ENCODE results near the gene ZMIZ1.

The ZMIZ1 gene

DNA sequence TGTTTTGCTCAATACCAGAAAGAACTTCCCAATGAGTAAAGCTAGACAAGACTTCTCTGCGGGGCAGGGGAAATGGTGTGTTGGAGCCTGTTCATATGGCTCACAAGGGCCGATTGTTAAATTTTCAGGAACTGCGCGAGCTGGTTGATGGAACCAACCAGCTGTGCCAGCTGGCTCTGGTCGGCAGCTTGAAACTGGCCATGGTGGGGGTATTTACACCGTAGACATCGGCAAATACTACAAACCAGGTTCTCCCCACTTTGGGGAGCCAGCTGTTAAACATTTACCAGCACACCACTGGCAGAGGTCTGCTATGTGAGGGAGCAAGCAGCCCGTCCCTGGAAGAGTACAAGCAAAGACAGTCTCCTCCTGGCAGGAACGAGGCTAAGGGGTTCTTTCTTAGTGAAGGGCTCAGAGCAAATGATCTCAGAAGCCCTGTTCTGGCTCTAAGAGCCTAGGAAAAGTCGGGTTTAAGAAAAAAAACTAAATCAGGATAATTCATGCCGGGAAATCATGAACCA is 8.8 kb upstream of the ZMIZ1 start:
- Histone ChIP-seq H3K4me3 (ENCODE audit: low read length, poor library complexity, severe bottlenecking) (no peak overlapping the region), H3K9me2 (replicated peaks; ENCODE audit: low read depth, low read length) (no peaks in the 10 kb centered on the region), H3F3A (ENCODE audit: low read depth) (no peaks in the 10 kb centered on the region), H3K4me2 (ENCODE audit: low read depth, low read length, poor library complexity, severe bottlenecking) (no peak overlapping the region), H3K9ac (ENCODE audit: low read depth, low read length, poor library complexity, severe bottlenecking) (no peak overlapping the region), H2AFZ (ENCODE audit: low read length) (no peak overlapping the region), H3K9me3 (ENCODE audit: insufficient read depth, low read depth, low read length) (no peaks in the 10 kb centered on the region), H3K4me1 (ENCODE audit: insufficient read depth, low read length, poor library complexity, severe bottlenecking) (peaks cover 22% of the 10 kb centered on the region), H3K36me3 (ENCODE audit: insufficient read depth, low read length) (no peaks in the 10 kb centered on the region), H3K79me2 (ENCODE audit: insufficient read depth, low read length) (no peaks in the 10 kb centered on the region), H4K20me1 (ENCODE audit: insufficient read depth, low read length, poor library complexity, severe bottlenecking) (no peaks in the 10 kb centered on the region), H3K27me3 (ENCODE audit: insufficient read depth, low read length, poor library complexity, severe bottlenecking) (no peaks in the 10 kb centered on the region)
- TF ChIP-seq EZH2phosphoT487 (IDR thresholded peaks at IDR 0.05; ENCODE audit: borderline replicate concordance) = no peak
- TF ChIP-seq, protein P1, sequence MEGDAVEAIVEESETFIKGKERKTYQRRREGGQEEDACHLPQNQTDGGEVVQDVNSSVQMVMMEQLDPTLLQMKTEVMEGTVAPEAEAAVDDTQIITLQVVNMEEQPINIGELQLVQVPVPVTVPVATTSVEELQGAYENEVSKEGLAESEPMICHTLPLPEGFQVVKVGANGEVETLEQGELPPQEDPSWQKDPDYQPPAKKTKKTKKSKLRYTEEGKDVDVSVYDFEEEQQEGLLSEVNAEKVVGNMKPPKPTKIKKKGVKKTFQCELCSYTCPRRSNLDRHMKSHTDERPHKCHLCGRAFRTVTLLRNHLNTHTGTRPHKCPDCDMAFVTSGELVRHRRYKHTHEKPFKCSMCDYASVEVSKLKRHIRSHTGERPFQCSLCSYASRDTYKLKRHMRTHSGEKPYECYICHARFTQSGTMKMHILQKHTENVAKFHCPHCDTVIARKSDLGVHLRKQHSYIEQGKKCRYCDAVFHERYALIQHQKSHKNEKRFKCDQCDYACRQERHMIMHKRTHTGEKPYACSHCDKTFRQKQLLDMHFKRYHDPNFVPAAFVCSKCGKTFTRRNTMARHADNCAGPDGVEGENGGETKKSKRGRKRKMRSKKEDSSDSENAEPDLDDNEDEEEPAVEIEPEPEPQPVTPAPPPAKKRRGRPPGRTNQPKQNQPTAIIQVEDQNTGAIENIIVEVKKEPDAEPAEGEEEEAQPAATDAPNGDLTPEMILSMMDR (conservative IDR thresholded peaks at IDR 0.05; ENCODE audit: low read length) = no peak

- H3K9ac ChIP-seq (ENCODE audit: low read depth, low read length, poor library complexity, severe bottlenecking) = no peak overlapping the region
- H2AFZ ChIP-seq (ENCODE audit: low read length) = no peak overlapping the region
- no peaks in the 10 kb centered on the region for H3F3A ChIP-seq (ENCODE audit: low read depth)
- no peaks in the 10 kb centered on the region for H3K9me3 ChIP-seq (ENCODE audit: insufficient read depth, low read depth, low read length)
- no peak overlapping the region for H3K4me2 ChIP-seq (ENCODE audit: low read depth, low read length, poor library complexity, severe bottlenecking)
- H3K36me3 ChIP-seq (ENCODE audit: insufficient read depth, low read length) = no peaks in the 10 kb centered on the region
- H4K20me1 ChIP-seq (ENCODE audit: insufficient read depth, low read length, poor library complexity, severe bottlenecking) = no peaks in the 10 kb centered on the region
- no peaks in the 10 kb centered on the region for H3K27me3 ChIP-seq (ENCODE audit: insufficient read depth, low read length, poor library complexity, severe bottlenecking)
- peaks cover 31% of the 10 kb centered on the region for H3K4me1 ChIP-seq (ENCODE audit: insufficient read depth, low read length, poor library complexity, severe bottlenecking)
- no peak overlapping the region for H3K4me3 ChIP-seq (ENCODE audit: low read length, poor library complexity, severe bottlenecking)
- no peaks in the 10 kb centered on the region for H3K79me2 ChIP-seq (ENCODE audit: insufficient read depth, low read length)
- no peaks in the 10 kb centered on the region for H3K9me2 ChIP-seq (replicated peaks; ENCODE audit: low read depth, low read length)
- no peak for TF ChIP-seq EZH2phosphoT487 (IDR thresholded peaks at IDR 0.05; ENCODE audit: borderline replicate concordance)
- TF ChIP-seq, protein P1 (conservative IDR thresholded peaks at IDR 0.05; ENCODE audit: low read length) = no peak
Observed at GRCh38 chr10:79060641-79061255, 8.0 kb upstream of the ZMIZ1 start.

- no peaks in the 10 kb centered on the region for H3K79me2 ChIP-seq (ENCODE audit: insufficient read depth, low read length)
- H3K9me2 ChIP-seq (replicated peaks; ENCODE audit: low read depth, low read length) = no peaks in the 10 kb centered on the region
- no peak overlapping the region for H3K9ac ChIP-seq (ENCODE audit: low read depth, low read length, poor library complexity, severe bottlenecking)
- no peaks in the 10 kb centered on the region for H3K9me3 ChIP-seq (ENCODE audit: insufficient read depth, low read depth, low read length)
- H3K4me1 ChIP-seq (ENCODE audit: insufficient read depth, low read length, poor library complexity, severe bottlenecking) = peaks cover 40% of the 10 kb centered on the region
- H3K27me3 ChIP-seq (ENCODE audit: insufficient read depth, low read length, poor library complexity, severe bottlenecking) = no peaks in the 10 kb centered on the region
- no peak overlapping the region for H3K4me3 ChIP-seq (ENCODE audit: low read length, poor library complexity, severe bottlenecking)
- H2AFZ ChIP-seq (ENCODE audit: low read length) = no peak overlapping the region
- no peaks in the 10 kb centered on the region for H3K36me3 ChIP-seq (ENCODE audit: insufficient read depth, low read length)
- TF ChIP-seq EZH2phosphoT487 (IDR thresholded peaks at IDR 0.05; ENCODE audit: borderline replicate concordance) = no peak
- TF ChIP-seq, protein P1 (conservative IDR thresholded peaks at IDR 0.05; ENCODE audit: low read length) = no peak
- H3F3A ChIP-seq (ENCODE audit: low read depth) = no peaks in the 10 kb centered on the region
- no peak overlapping the region for H3K4me2 ChIP-seq (ENCODE audit: low read depth, low read length, poor library complexity, severe bottlenecking)
- no peaks in the 10 kb centered on the region for H4K20me1 ChIP-seq (ENCODE audit: insufficient read depth, low read length, poor library complexity, severe bottlenecking)
Observed at GRCh38 chr10:79061441-79062315, 7.1 kb upstream of the ZMIZ1 start.

Measured in Loucy (cell line).